Left lung (tissue), 10 donors: Measurements from ENCODE around the gene RPS6KA3. TPM values are rescaled to one million over a fixed set of nuclear protein-coding genes. Genes with fewer than 3 reads are reported as not detected.

Experiments used
- ATAC-seq: fragments of 200-7000 bp; cut with Tn5 transposase; one replicate; pipeline ENCODE4 v1.9.1; 2020; ENCODE audit warnings: moderate library complexity
- DNase-seq, 4 donors: peaks; one replicate each; pipeline ENCODE4 v3.0.0-alpha.2; 2013 to 2020
- H3K27ac ChIP-seq, 2 donors: fragments of 200-600 bp; sonication (generic) in 1 of 2; one replicate each; pipeline versions ENCODE4 v1.5.0 to v1.8.0; 2020 to 2021
- H3K27me3 ChIP-seq, 2 donors: fragments of 200-600 bp; sonication (generic) in 1 of 2; one replicate each; pipeline versions ENCODE4 v1.5.0 to v1.8.0; 2020 to 2021
- H3K36me3 ChIP-seq, 2 donors: fragments of 200-600 bp; sonication (generic) in 1 of 2; one replicate each; pipeline versions ENCODE4 v1.5.0 to v1.8.0; 2020 to 2021
- H3K4me1 ChIP-seq, 2 donors: fragments of 200-600 bp; one replicate each; pipeline ENCODE4 v1.8.0; 2021
- H3K4me3 ChIP-seq, 2 donors: fragments of 200-600 bp; sonication (generic) in 1 of 2; one replicate each; pipeline versions ENCODE4 v1.5.0 to v1.8.0; 2020 to 2021; ENCODE audit warnings: mild to moderate bottlenecking in 1 of 2
- H3K9me3 ChIP-seq, 2 donors: fragments of 200-600 bp; sonication (generic) in 1 of 2; one replicate each; pipeline versions ENCODE4 v1.5.0 to v1.8.0; 2020 to 2021
- intact Hi-C, 2 donors: fragments of 100-400 bp; cut with DNase I; formaldehyde crosslinking; loops; one replicate each; pipeline versions ENCODE4 v1.11.2 to v1.14.2; 2022
- polyA plus RNA-seq, 6 donors: library from polyadenylated mRNA; unstranded; fragments of 120-200 nt; gene quantifications; one replicate each; pipeline ENCODE4 v1.2.1, GENCODE V29; 2013; ENCODE audit not compliant: insufficient read length in 6 of 6
- total RNA-seq, 2 donors: library from RNA; stranded (reverse); fragmentation: NEBNext Ultra II Directional; extraction: Animal tissue kit (Norgen Biotek cat#: 25700); gene quantifications; one replicate each; pipeline ENCODE4 v1.2.1, GENCODE V29; 2021
- TF ChIP-seq, protein P1 (sequence below), 2 donors: fragments of 200-600 bp; sonication (generic) in 1 of 2; IDR thresholded peaks; one replicate each; pipeline versions ENCODE4 v1.5.0 to v1.8.0; 2021; ENCODE audit warnings: antibody characterized with exemption in 2 of 2
- donor health status: DM: no; HTN: yes; CAD: no.
- donor health status: DM: no; HTN: no; CAD: no.

The RPS6KA3 gene
- total and polyA plus RNA-seq, 8 donors = 40.2 to 73.5 (median 45.4) TPM

DNA sequence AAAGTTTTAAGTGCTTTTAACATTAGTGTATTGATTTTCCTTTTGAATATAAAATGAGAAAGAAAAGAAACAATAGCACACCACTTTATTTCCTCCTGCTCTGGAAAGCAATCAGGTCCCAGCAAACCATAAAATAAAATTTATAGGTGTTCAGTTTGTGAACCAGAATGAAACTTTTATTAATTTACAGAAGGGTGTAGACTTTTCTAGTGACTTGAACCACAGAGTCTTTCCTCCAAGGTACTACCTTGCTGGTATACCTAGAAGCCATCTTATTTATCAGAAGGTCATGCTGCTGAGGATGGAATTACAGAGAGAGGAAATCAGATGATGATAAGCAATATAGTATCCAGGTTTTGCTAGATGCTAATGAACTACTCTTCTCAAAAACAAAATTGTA is 27.6 kb upstream of the RPS6KA3 start:
- H3K4me3 ChIP-seq = no peak overlapping the region
- H3K27me3 ChIP-seq = no peaks in the 10 kb centered on the region
- no peaks in the 10 kb centered on the region for H3K4me1 ChIP-seq
- H3K27ac ChIP-seq = no peak overlapping the region
- ATAC-seq (no peak), DNase-seq (no peak)
- H3K9me3 ChIP-seq = no peaks in the 10 kb centered on the region
- intact Hi-C loops = no loop called here
- TF ChIP-seq, protein P1, sequence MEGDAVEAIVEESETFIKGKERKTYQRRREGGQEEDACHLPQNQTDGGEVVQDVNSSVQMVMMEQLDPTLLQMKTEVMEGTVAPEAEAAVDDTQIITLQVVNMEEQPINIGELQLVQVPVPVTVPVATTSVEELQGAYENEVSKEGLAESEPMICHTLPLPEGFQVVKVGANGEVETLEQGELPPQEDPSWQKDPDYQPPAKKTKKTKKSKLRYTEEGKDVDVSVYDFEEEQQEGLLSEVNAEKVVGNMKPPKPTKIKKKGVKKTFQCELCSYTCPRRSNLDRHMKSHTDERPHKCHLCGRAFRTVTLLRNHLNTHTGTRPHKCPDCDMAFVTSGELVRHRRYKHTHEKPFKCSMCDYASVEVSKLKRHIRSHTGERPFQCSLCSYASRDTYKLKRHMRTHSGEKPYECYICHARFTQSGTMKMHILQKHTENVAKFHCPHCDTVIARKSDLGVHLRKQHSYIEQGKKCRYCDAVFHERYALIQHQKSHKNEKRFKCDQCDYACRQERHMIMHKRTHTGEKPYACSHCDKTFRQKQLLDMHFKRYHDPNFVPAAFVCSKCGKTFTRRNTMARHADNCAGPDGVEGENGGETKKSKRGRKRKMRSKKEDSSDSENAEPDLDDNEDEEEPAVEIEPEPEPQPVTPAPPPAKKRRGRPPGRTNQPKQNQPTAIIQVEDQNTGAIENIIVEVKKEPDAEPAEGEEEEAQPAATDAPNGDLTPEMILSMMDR (IDR thresholded peaks at IDR 0.05) = no peak
- H3K36me3 ChIP-seq = no peaks in the 10 kb centered on the region

DNA sequence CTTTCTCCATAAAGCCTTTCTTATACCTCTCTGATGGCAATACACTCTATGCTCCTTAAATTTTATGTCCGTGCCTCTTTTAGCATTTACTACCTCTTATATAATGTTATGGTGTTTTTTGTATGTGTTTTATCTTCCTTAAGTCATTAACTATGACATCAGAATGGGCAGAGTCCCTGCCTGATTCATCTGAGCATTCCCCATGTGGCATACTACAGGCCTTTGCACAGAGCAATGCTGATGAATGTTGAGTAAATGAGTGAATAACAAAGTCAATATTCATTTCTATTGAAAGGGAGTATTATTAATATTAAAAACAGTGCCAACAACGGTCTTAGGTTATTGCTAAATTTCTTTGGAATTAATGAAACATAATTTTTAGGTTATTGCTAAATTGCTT is 18.8 kb upstream of the RPS6KA3 start:
- Histone ChIP-seq H3K27me3 (no peaks in the 10 kb centered on the region), H3K4me3 (no peak overlapping the region), H3K4me1 (no peaks in the 10 kb centered on the region), H3K9me3 (no peaks in the 10 kb centered on the region), H3K27ac (no peak overlapping the region), H3K36me3 (no peaks in the 10 kb centered on the region)
- TF ChIP-seq, protein P1 (IDR thresholded peaks at IDR 0.05) = no peak
- DNase-seq (no peak), ATAC-seq (no peak)
- intact Hi-C loops = no loop called here

DNA sequence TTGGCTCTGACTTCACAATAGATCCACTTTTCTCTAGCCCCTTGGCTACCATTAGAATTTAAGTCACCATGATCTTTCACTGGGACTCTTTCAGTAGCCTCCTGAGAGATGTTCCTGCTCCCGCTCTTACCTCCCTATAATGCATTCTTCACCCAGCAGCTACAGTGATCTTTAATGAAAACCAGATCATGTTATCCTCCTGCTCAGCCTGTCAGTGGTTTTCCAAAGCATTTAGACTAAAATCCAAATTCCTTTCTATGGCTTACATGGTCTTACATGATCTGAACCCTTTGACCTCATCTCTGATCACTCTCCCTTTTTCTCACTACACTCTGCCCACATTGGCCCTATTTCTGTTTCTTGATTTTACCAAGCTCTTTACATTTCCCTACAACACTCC is 18.3 kb upstream of the RPS6KA3 start:
- H3K4me1 ChIP-seq = no peaks in the 10 kb centered on the region
- no peak overlapping the region for H3K4me3 ChIP-seq
- TF ChIP-seq, protein P1 (IDR thresholded peaks at IDR 0.05) = no peak
- ATAC-seq (no peak), DNase-seq (no peak)
- H3K9me3 ChIP-seq = no peaks in the 10 kb centered on the region
- H3K27ac ChIP-seq = no peak overlapping the region
- intact Hi-C loops = no loop called here
- H3K36me3 ChIP-seq = no peaks in the 10 kb centered on the region
- H3K27me3 ChIP-seq = no peaks in the 10 kb centered on the region

DNA sequence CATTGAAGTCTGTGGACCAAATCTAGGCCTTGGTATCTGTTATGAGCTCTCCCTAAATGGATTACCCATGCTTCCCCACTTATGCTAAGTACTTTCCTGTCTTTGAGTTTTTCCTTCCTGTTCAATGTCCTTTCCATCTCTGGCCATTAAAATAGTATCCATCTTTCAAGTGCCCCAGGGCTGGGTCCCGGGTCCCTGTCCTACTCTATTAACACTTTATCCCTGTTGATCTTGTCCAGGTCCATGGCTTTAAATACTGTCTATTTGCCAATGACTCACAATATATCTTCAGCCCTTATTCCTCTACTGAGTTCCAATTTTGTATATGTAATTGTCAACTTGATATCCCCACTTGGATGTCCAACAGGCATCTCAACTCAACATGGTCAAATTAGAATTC is 17.7 kb upstream of the RPS6KA3 start:
- H3K9me3 ChIP-seq = no peaks in the 10 kb centered on the region
- ATAC-seq (no peak), DNase-seq (no peak)
- no peaks in the 10 kb centered on the region for H3K27me3 ChIP-seq
- no peaks in the 10 kb centered on the region for H3K4me1 ChIP-seq
- no peak overlapping the region for H3K27ac ChIP-seq
- TF ChIP-seq, protein P1 (IDR thresholded peaks at IDR 0.05) = no peak
- intact Hi-C loops = no loop called here
- no peaks in the 10 kb centered on the region for H3K36me3 ChIP-seq
- H3K4me3 ChIP-seq = no peak overlapping the region

DNA sequence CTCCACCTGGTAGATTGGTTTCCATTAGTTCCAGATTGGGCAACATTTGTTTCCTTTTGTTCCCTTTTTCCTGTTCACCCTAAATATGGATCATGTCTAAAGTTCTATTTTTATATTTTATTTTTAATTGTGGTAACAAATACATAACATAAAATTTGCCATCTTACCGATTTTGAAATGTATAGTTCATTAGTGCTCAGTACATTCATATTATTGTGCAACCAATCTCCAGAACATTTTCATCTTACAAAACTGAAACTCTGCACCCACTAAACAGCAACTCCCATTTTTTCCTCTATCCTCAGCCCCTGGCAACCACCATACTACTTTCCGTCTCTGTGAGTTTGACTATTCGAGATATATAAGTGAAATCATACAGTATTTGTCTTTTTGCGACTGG is 14.2 kb upstream of the RPS6KA3 start:
- H3K4me1 ChIP-seq = no peaks in the 10 kb centered on the region

More for the DNA sequence above, 14.2 kb upstream of the RPS6KA3 start:
- no peak overlapping the region for H3K4me3 ChIP-seq
- no peaks in the 10 kb centered on the region for H3K27me3 ChIP-seq
- H3K36me3 ChIP-seq = no peaks in the 10 kb centered on the region
- TF ChIP-seq, protein P1 (IDR thresholded peaks at IDR 0.05) = no peak
- H3K9me3 ChIP-seq = no peaks in the 10 kb centered on the region
- ATAC-seq (no peak), DNase-seq (no peak)
- no peak overlapping the region for H3K27ac ChIP-seq
- intact Hi-C loops = no loop called here
